NCI-H524 (cell line): ENCODE data around the gene OSER1.
"Not testable (repeated sequence)": the region's sequence is repeated elsewhere in the genome, so short reads cannot be mapped to it uniquely, and the experiment has no call there.

Experiments
- DNase-seq, 2 experiments: peaks; one replicate each; lab custom pipeline; 2025; lab: John Stamatoyannopoulos, UW

The OSER1 gene

GRCh38 chr20:44210406-44211176 is at the start of gene OSER1:
OSER1 (minus strand) TSS chr20:44210771; CDS start chr20:44206957, 3,814 bp downstream.
- peak; percentile 95 to 98 for DNase-seq

DNA sequence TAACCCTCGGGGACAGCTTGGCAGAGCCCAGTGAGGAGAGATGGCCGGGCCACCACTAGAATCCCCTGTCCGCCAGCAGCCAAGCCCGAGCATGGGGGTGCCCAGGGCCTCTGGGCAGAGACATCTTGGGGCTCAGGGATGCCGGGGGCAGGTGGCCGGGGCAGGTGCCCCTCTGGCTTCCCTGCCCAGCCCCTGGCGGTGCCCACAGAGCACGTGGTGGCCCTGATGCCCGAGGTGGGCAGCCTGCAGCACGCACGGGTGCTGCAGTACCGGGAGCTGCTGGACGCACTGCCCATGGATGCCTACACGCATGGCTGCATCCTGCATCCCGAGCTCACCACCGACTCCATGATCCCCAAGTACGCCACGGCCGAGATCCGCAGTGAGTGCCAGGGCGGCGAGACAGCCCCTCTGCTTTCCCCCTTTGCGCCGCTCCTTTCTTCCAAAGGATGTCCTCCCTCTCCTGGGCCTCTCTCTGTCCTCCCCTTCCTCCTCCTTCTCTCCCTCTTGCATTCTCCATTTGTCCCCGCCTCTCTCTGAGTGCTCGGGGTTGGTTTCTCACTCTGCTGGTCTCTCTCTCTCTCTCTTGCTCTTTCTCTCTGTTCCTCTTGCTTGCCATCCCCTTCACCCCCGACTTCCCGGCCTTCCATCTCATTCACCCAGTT is 47.8 kb upstream of the OSER1 start:
- DNase-seq: no peak

DNA sequence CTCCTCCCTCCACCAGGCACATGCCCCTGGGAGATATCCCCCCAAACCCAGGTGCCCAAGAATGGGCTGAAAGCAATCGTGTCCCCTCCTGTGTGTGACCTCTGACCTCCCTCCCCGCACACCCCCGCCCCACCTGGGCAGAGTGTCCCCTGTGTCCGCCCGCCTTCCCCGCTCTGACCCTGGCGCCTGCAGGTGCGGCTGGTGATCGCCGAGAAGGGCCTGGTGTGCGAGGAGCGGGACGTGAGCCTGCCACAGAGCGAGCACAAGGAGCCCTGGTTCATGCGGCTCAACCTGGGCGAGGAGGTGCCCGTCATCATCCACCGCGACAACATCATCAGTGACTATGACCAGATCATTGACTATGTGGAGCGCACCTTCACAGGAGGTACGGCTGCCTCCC is 46.4 kb upstream of the OSER1 start:
- DNase-seq: no peak

DNA sequence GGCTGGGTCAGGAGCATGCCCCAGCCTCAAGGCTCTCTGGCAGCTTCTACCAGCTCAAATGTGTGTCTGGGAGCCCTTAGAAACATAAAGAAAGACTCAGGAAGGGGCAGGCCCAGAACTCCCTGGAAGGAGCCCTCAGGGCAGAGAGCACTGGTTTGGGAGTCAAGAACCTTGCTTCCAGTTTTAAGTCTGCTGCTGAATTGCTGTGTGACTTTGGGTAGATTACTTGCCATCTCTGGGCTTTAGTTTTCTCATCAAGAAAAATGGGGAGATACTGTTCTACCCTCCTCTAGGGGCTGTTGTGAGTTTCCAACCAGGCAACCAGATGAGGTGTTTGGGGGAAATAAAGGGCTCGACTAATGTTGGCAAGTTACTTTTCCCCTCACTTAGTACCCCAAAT is 45.4 kb upstream of the OSER1 start:
- DNase-seq: no peak

GRCh38 chr20:44254073-44254472 is 43.5 kb upstream of the OSER1 start:
- DNase-seq: no peak

DNA sequence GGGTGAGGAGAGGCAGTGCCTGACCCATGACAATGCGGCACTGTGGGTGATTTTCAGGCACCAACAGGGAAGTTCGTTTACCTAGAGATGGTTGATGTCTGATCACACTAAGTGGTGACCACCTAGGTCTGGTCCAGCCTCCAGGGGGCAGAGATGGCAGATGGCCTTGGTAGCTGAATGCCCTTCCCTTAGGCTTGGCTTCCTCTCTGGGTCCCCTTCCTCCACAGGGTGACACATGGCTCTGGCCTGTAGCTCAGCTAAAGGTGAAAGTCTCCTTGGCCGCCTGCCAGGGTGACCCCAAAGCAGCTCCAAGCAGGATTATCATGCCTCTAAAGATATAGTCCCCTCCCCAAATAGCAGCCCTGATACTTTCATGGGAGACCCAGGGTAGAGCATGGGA is 43.0 kb upstream of the OSER1 start:
- DNase-seq: no peak

DNA sequence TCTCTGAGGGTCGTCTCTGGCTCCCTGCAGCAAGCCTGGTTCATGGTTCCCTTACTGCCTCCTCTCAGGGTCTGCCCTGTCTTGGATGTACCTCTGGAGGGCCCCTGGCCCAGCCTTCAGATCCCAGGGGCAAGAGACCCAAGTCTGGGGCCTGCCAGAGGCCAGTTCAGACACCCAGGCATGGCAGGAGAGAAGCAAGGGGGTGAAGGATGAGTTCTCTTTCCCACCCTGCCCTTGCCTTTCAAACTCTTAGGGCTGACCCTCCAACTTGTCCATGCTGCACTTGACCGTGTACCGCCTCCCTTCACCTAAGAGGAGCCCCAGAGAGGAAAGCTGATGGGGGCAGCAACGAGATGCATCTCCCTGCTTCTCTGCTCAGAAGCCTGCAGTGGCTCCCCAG is 40.7 kb upstream of the OSER1 start:
- DNase-seq: no peak

DNA sequence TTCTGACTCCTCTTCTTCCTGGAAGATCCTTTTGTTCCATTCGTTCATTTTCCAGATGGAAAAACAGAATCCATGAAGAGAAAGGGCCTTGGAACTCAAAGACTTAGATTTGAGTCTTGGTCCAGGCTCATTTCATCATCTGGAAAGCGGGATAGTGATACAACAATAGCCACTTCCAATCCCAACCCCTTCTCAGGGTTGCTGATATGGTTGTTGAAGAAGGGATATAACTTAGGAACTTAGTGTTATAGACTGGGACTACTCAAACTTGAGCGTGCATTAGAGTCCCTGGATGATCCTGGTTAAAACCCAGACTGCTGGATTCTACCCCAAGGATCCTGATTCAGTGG is 37.8 kb upstream of the OSER1 start:
- no peak for DNase-seq

- no peak for DNase-seq
Measured at GRCh38 chr20:44247586-44248409, 37.2 kb upstream of the OSER1 start.

DNA sequence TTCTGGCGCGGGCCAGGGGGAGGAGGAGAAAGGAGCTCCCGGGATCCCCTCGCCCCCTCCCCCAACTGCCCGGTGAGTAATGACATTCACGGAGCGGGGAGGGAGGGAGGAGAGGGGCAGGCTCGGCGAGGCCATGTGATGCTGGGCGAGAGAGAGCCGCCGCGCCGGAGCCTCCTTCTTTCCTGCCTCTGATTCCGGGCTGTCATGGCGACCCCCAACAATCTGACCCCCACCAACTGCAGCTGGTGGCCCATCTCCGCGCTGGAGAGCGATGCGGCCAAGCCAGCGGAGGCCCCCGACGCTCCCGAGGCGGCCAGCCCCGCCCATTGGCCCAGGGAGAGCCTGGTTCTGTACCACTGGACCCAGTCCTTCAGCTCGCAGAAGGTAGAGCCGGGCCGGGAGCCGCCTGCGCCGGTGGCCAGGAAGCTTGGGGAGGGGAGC is 36.6 kb upstream of the OSER1 start, which contains the start of gene GDAP1L1:
Gene GDAP1L1 (plus strand): TSS at position 178 of the 441 bp plus-strand sequence. CDS start 27 bp downstream, at position 205.
- DNase-seq: peak; percentile 51 to 63

DNA sequence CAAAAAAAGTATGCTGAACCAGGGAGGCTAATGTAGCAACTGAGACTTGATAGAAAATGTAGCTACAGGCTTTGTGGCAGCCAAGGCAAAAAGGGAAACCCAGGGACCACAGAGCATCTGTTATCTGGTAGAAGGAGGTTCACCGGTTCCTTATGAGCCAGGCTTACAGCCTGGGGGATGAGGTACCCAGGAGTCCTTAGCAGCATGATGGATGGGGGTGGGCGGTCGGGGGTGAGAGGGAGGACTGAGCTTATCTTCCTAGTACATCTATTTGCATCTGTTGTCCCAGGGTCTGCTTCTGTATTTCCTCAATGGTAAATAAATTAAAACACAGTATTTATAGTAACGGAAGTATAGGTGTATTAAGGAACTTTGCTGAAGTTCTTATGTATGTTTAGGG is 35.4 kb upstream of the OSER1 start:
- no peak for DNase-seq

DNA sequence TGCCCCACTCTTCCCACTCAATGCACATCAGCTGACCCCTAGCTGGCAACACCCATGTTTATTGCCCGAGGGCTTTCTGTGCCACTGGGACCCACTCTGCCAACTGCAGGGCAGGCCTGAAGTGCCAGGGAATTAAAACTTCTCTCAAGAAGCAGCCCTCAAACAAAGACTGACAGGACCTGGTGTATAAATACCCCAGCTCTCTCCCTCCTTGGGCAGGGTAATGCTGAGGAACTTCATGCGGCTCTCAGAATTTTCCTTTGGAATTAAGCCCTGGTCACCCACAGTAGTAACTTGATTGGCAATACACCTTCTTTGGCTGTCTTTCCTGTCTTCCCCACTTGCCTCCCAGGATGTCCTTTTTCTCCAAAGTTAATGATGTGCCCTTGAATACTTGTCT is 31.2 kb upstream of the OSER1 start:
- DNase-seq: no peak

DNA sequence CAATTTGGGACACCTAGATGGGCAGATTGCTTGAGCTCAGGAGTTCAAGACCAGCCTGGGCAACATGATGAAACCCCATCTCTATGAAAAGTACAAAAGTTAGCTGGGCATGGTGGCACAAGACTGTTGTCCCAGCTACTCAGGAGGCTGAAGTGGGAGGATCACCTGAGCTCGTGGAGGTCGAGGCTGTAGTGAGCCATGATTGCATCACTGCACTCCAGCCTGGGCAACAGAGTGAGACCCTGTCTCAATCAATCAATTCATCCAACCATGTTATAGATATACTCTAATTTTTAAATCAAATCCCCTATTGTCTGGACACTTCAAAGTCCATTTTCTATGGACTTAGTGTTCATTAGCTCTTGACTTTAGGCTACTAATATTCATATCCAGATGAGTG is 26.3 kb upstream of the OSER1 start:
- not testable (repeated sequence) for DNase-seq

DNA sequence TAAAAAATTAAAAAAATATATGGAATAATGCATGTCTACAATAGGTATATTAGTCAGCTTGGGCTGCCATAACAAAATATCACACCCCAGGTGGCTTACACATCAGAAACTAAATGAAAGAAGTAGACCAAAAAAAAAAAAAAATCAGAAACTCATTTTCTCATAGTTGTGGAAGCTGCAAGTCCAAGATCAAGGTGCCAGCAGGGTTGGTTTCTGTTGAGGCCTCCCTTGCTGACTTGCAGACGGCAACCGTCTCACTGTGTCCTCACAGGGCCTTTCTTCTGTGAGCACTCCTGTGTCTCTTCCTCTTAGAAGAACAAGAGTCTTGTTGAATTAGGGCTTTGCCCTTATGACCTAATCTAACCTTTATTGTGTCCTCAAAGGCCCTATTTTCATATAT is 25.1 kb upstream of the OSER1 start:
- DNase-seq: no peak

DNA sequence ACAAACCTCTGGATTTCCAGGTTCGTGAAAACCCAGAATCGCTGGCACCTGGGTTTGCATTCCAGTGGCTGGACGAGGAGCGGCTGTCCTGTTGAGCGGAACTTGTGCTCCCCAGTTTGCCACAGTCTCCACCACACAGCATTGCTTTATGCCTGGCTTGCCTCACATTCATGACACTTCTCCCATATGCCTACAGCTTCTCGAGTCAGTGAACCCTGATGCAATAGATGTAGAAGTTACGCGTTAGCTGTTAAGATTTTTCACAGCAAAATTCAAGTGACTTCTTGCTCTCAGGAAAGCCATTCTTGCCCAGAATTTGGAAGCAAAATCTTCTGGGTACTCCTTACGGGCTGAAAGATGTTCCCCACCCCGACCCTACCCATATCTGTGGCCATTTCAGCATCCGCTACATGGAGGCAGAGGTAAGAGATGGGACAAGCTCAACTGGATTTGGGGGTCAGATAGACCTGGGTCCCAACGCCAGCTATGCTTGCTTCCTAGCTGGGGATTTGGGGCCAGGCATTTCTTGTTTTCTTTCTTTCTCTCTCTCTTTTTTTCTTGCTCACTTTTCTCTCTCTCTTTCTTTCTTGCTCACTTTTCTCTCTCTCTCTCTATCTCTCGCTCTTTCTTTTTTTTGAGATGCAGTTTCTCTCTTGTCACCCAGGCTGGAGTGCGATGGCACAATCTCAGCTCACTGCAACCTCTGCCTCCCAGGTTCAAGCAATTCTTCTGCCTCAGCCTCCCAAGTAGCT is 24.2 kb upstream of the OSER1 start:
- no peak for DNase-seq

DNA sequence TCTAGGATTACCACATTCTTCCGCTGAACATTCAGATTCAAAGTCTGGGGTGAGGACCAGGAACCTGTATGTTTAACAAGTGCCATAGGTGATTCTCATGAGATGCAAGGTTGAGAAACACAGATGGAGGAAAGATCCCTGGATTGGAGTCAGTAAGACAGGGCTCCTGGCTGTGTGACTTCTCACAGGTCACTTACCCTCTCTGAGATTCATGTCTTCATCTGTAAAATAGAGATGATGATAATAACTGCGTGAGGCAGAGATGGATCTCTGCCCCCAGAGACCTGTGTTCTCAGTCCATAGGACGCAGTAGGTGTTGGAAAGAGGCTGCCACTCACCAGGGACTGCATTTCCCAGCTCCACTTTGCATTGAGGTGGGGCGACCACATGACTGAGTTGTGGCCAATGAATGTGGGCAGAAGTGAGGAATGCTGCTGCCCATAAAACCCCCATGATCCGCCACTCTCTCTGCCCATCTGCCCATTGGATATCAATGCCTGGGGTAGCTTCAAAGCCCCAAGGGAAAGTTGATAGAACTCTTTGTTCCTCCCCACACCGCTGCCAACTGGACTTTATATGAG is 23.0 kb upstream of the OSER1 start:
- no peak for DNase-seq

DNA sequence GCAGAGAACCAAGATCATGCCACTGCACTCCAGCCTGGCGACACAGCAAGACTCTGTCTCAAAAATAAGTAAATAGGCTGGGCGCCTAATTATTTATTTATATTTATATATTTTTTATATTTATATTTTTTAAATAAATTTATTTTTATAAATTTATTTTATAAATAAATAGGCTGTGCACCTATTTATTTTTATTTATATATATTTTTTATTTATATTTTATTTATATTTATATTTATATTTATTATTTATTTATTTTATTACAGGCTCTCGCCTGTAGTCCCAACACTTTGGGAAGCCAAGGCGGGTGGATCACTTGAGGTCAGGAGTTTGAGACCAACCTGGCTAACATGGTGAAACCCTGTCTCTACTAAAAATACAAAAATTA is 21.9 kb upstream of the OSER1 start:
- DNase-seq: not testable (repeated sequence)

DNA sequence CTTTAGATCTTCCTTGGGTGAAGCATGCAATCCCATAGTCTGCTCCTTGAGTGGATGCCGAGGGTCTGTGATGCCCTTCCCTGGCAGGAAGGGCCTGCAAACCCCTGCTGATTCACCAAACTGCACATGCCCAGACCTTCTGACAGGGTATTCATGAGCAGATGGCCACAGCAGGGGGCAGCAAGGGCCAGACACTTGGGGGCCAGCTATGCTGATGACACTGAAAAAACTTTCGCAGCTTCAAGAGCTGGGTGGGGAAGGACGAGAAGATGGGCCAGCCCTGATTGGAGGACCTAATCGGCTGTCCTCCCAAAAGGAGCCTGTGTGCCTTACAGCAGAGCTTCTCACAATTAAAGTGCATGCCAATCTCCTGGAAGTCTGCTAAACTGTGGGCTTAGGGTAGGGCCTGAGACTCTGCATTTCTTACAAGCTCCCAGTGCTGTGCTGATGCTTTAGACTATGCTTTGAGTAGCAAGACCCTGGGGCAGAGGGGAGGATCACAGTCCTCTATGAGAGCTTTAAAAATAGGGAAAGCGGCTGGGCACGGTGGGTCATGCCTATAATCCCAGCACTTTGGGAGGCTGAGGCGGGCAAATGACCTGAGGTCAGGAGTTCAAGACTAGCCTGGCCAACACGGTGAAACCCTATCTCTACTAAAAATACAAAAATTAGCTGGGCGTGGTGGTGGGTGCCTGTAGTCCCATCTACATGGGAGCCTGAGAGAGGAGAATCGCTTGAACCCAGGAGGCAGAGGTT is 21.3 kb upstream of the OSER1 start:
- DNase-seq: peak; percentile 88 to 93

- DNase-seq: no peak
Measured at GRCh38 chr20:44231193-44231592, 20.6 kb upstream of the OSER1 start.

GRCh38 chr20:44228465-44229258 is 18.1 kb upstream of the OSER1 start:
- DNase-seq: no peak
